ENCODE results near the gene KIF12.
"Not testable (repeated sequence)": the region's sequence is repeated elsewhere in the genome, so short reads cannot be mapped to it uniquely, and the experiment has no call there.

KIF12 gene

GRCh38 chr9:114060711-114061110 is 38.4 kb downstream of the KIF12 start:
- DNase-seq = no peak

GRCh38 chr9:114060070-114060469 is 39.0 kb downstream of the KIF12 start:
- no peak for DNase-seq

GRCh38 chr9:114059047-114059803 is 39.9 kb downstream of the KIF12 start:
- DNase-seq = no peak

- no peak for DNase-seq
These were observed 40.4 kb downstream of the KIF12 start for GRCh38 chr9:114058688-114059046.

- DNase-seq = no peak
These were observed 41.8 kb downstream of the KIF12 start for GRCh38 chr9:114057161-114057885.

GRCh38 chr9:114056527-114056926 is 42.6 kb downstream of the KIF12 start:
- no peak for DNase-seq

- no peak for DNase-seq
These were observed 43.2 kb downstream of the KIF12 start for GRCh38 chr9:114055894-114056293.

GRCh38 chr9:114055061-114055460 is 44.0 kb downstream of the KIF12 start:
- no peak for DNase-seq

- DNase-seq = no peak
These were observed 44.9 kb downstream of the KIF12 start for GRCh38 chr9:114054191-114054690.

GRCh38 chr9:114053246-114054005 is 45.7 kb downstream of the KIF12 start:
- no peak for DNase-seq

GRCh38 chr9:114051706-114052105 is 47.4 kb downstream of the KIF12 start:
- no peak for DNase-seq

GRCh38 chr9:114051281-114051680 is 47.8 kb downstream of the KIF12 start:
- DNase-seq = no peak

- DNase-seq = no peak
These were observed 48.4 kb downstream of the KIF12 start for GRCh38 chr9:114050646-114051045.

GRCh38 chr9:114050226-114050568 is 48.9 kb downstream of the KIF12 start:
- no peak for DNase-seq

- DNase-seq = no peak
These were observed 49.5 kb downstream of the KIF12 start for GRCh38 chr9:114049441-114050225.

GRCh38 chr9:114048533-114049415 is 50.3 kb downstream of the KIF12 start:
- no peak for DNase-seq

GRCh38 chr9:114047717-114048116 is 51.4 kb downstream of the KIF12 start:
- DNase-seq = no peak

GRCh38 chr9:114046875-114047274 is 52.2 kb downstream of the KIF12 start:
- no peak for DNase-seq

- DNase-seq = no peak
These were observed 52.8 kb downstream of the KIF12 start for GRCh38 chr9:114046237-114046755.

- not testable (repeated sequence) for DNase-seq
These were observed 55.4 kb downstream of the KIF12 start for GRCh38 chr9:114043660-114044059.
